Measurements from ENCODE around the gene CDH13. TPM values are rescaled to one million over a fixed set of nuclear protein-coding genes. Genes with fewer than 3 reads are reported as not detected.

The CDH13 gene
- total RNA-seq, 2 donors from 2014 or later = 228 to 280 TPM

GRCh38 chr16:82767198-82767597, 140.4 kb downstream of the CDH13 start:
- H3K36me3 ChIP-seq = no peaks in the 10 kb centered on the region
- DNase-seq (ENCODE audit: low spot score) (no peak), ATAC-seq (ENCODE audit: insufficient number of reproducible peaks, low FRiP score, low read depth) (no peak)
- no peaks in the 10 kb centered on the region for H3K27me3 ChIP-seq (replicated peaks; ENCODE audit: insufficient read depth)
- H3K9me3 ChIP-seq = no peaks in the 10 kb centered on the region
- H3K4me1 ChIP-seq (ENCODE audit: control insufficient read depth in 1 of 2, low read depth in 2 of 2) = peaks cover 3 to 40% of the 10 kb centered on the region in 2 donors
- peak overlapping the region in 1 of 2 donors; percentile 59 for H3K27ac ChIP-seq
- TF ChIP-seq CTCF (IDR thresholded peaks at IDR 0.05) = no peak
- H3K4me3 ChIP-seq = no peak overlapping the region

- Histone ChIP-seq H3K4me3 (no peak overlapping the region), H3K4me1 (ENCODE audit: control insufficient read depth in 1 of 2, low read depth in 2 of 2) (peaks cover 0 to 40% of the 10 kb centered on the region in 2 donors), H3K36me3 (no peaks in the 10 kb centered on the region), H3K9me3 (no peaks in the 10 kb centered on the region), H3K27me3 (replicated peaks; ENCODE audit: insufficient read depth) (no peaks in the 10 kb centered on the region), H3K27ac (peak overlapping the region in 1 of 2 donors; percentile 59)
- DNase-seq (ENCODE audit: low spot score) = no peak
- TF ChIP-seq CTCF (IDR thresholded peaks at IDR 0.05) = no peak
- no peak for ATAC-seq (ENCODE audit: insufficient number of reproducible peaks, low FRiP score, low read depth)
These were observed 141.0 kb downstream of the CDH13 start for GRCh38 chr16:82767808-82768207.

- peaks cover 0 to 52% of the 10 kb centered on the region in 2 donors for H3K4me1 ChIP-seq (ENCODE audit: control insufficient read depth in 1 of 2, low read depth in 2 of 2)
- no peak for TF ChIP-seq CTCF (IDR thresholded peaks at IDR 0.05)
- no peaks in the 10 kb centered on the region for H3K9me3 ChIP-seq
- H3K27ac ChIP-seq = no peak overlapping the region
- DNase-seq (ENCODE audit: low spot score) (no peak), ATAC-seq (ENCODE audit: insufficient number of reproducible peaks, low FRiP score, low read depth) (no peak)
- no peaks in the 10 kb centered on the region for H3K27me3 ChIP-seq (replicated peaks; ENCODE audit: insufficient read depth)
- H3K36me3 ChIP-seq = no peaks in the 10 kb centered on the region
- no peak overlapping the region for H3K4me3 ChIP-seq
These were observed 143.1 kb downstream of the CDH13 start for GRCh38 chr16:82769845-82770244.

GRCh38 chr16:82772215-82772614, 145.4 kb downstream of the CDH13 start:
- ATAC-seq (ENCODE audit: insufficient number of reproducible peaks, low FRiP score, low read depth) = no peak

GRCh38 chr16:82773018-82773417, 146.2 kb downstream of the CDH13 start:
- no peaks in the 10 kb centered on the region for H3K27me3 ChIP-seq (replicated peaks; ENCODE audit: insufficient read depth)
- H3K36me3 ChIP-seq = peaks cover 2% of the 10 kb centered on the region
- no peak for ATAC-seq (ENCODE audit: insufficient number of reproducible peaks, low FRiP score, low read depth)
- TF ChIP-seq CTCF (IDR thresholded peaks at IDR 0.05) = no peak
- DNase-seq (ENCODE audit: low spot score) = no peak
- peaks cover 0 to 39% of the 10 kb centered on the region in 2 donors for H3K4me1 ChIP-seq (ENCODE audit: control insufficient read depth in 1 of 2, low read depth in 2 of 2)
- H3K9me3 ChIP-seq = no peaks in the 10 kb centered on the region
- no peak overlapping the region for H3K27ac ChIP-seq
- H3K4me3 ChIP-seq = no peak overlapping the region

More at GRCh38 chr16:82772215-82772614, 145.4 kb downstream of the CDH13 start:
- Histone ChIP-seq H3K4me3 (no peak overlapping the region), H3K36me3 (no peaks in the 10 kb centered on the region), H3K9me3 (no peaks in the 10 kb centered on the region), H3K4me1 (ENCODE audit: control insufficient read depth in 1 of 2, low read depth in 2 of 2) (peaks cover 0 to 47% of the 10 kb centered on the region in 2 donors), H3K27me3 (replicated peaks; ENCODE audit: insufficient read depth) (no peaks in the 10 kb centered on the region), H3K27ac (no peak overlapping the region)
- TF ChIP-seq CTCF (IDR thresholded peaks at IDR 0.05) = no peak
- no peak for DNase-seq (ENCODE audit: low spot score)
